Measurements from ENCODE around the gene GALC.

The GALC gene

GRCh38 chr14:87883750-87884149 is 109.2 kb downstream of the GALC start:
- Histone ChIP-seq H3K36me3 (ENCODE audit: control insufficient read depth, insufficient read depth, low read length) (no peaks in the 10 kb centered on the region), H3K27me3 (ENCODE audit: control insufficient read depth, insufficient read depth, low read length) (no peaks in the 10 kb centered on the region), H3K4me3 (ENCODE audit: low read length) (no peak overlapping the region), H3K9me3 (ENCODE audit: control insufficient read depth, insufficient read depth, low read length) (no peaks in the 10 kb centered on the region), H3K4me1 (ENCODE audit: control insufficient read depth, insufficient read depth, low read length) (no peaks in the 10 kb centered on the region), H3K27ac (ENCODE audit: low read length) (no peak overlapping the region)
- no CpG with 5 or more reads among the region's 1 CpG for WGBS (ENCODE audit: insufficient coverage, insufficient read length)
- DNase-seq (ENCODE audit: low read depth, low spot score): no peak
